Right lung (tissue), 10 donors: ENCODE measurements around the gene ALG10B. TPM values are rescaled to one million over a fixed set of nuclear protein-coding genes. Genes with fewer than 3 reads are reported as not detected.
"Not testable (repeated sequence)": the region's sequence is repeated elsewhere in the genome, so short reads cannot be mapped to it uniquely, and the experiment has no call there.

Source experiments
- DNase-seq, 2 donors: peaks; one replicate each; pipeline ENCODE4 v3.0.0-alpha.2; 2013
- long read RNA-seq, 8 donors: transcript quantifications; one replicate each; lab custom pipeline, GENCODE V29; 2026
- polyA plus RNA-seq, 5 donors: library from polyadenylated mRNA; unstranded; fragments of 120-200 nt; gene quantifications; one replicate each; pipeline versions ENCODE4 v1.2.1 to v1.2.3, GENCODE V29; 2013; ENCODE audit warnings: inconsistent platforms in 1 of 5, low replicate concordance in 1 of 5; ENCODE audit not compliant: insufficient read length in 5 of 5, insufficient read depth in 1 of 5

ALG10B gene
- polyA plus RNA-seq, result 10 to 100 TPM in 4 of 5 donors, 1 to 10 TPM in 1; 8.2 to 16.7 (median 12.4) TPM
- long read RNA-seq, donor 1, full-length matches to known transcripts, result 4 of 4 reads
- long read RNA-seq, donor 1, partial matches to known transcripts, result 0 of 4 reads
- long read RNA-seq, donor 1, other reads (novel, unspliced or antisense), result 0 of 4 reads
- long read RNA-seq, donor 2, full-length matches to known transcripts, result 1 of 1 reads
- long read RNA-seq, donor 2, partial matches to known transcripts, result 0 of 1 reads
- long read RNA-seq, donor 2, other reads (novel, unspliced or antisense), result 0 of 1 reads
- long read RNA-seq, donor 3, full-length matches to known transcripts, result 2 of 2 reads
- long read RNA-seq, donor 3, partial matches to known transcripts, result 0 of 2 reads
- long read RNA-seq, donor 3, other reads (novel, unspliced or antisense), result 0 of 2 reads
- long read RNA-seq, donor 4, result 0 reads
- long read RNA-seq, donor 5, full-length matches to known transcripts, result 3 of 3 reads
- long read RNA-seq, donor 5, partial matches to known transcripts, result 0 of 3 reads
- long read RNA-seq, donor 5, other reads (novel, unspliced or antisense), result 0 of 3 reads
- long read RNA-seq, donor 6, full-length matches to known transcripts, result 1 of 1 reads
- long read RNA-seq, donor 6, partial matches to known transcripts, result 0 of 1 reads
- long read RNA-seq, donor 6, other reads (novel, unspliced or antisense), result 0 of 1 reads
- long read RNA-seq, donor 7, full-length matches to known transcripts, result 1 of 1 reads
- long read RNA-seq, donor 7, partial matches to known transcripts, result 0 of 1 reads
- long read RNA-seq, donor 7, other reads (novel, unspliced or antisense), result 0 of 1 reads
- long read RNA-seq, donor 8, result 0 reads

- peak; percentile 93 to 97 for DNase-seq
These were observed at the start of gene ALG10B for GRCh38 chr12:38316391-38317129. Gene ALG10B (plus strand): TSS chr12:38316774. CDS start chr12:38316894, 120 bp downstream.

- DNase-seq, result no peak
These were observed 48.0 kb upstream of the ALG10B start for GRCh38 chr12:38268612-38269011.

- no peak for DNase-seq
These were observed 46.7 kb upstream of the ALG10B start for GRCh38 chr12:38269897-38270296.

GRCh38 chr12:38279756-38280155 lies 36.8 kb upstream of the ALG10B start:
- DNase-seq, result no peak

GRCh38 chr12:38282886-38283285 lies 33.7 kb upstream of the ALG10B start:
- DNase-seq, result no peak

GRCh38 chr12:38289396-38289795 lies 27.2 kb upstream of the ALG10B start:
- no peak for DNase-seq

- no peak for DNase-seq
These were observed 25.4 kb upstream of the ALG10B start for GRCh38 chr12:38291160-38291559.

- DNase-seq, result not testable (repeated sequence)
These were observed 13.6 kb upstream of the ALG10B start for GRCh38 chr12:38302972-38303371.

GRCh38 chr12:38321966-38322365 lies 5.4 kb downstream of the ALG10B start:
- DNase-seq, result not testable (repeated sequence)

GRCh38 chr12:38324912-38325311 lies 8.3 kb downstream of the ALG10B start:
- no peak for DNase-seq

GRCh38 chr12:38327356-38327755 lies 10.8 kb downstream of the ALG10B start:
- no peak for DNase-seq

GRCh38 chr12:38328306-38328895 lies 11.8 kb downstream of the ALG10B start:
- no peak for DNase-seq

GRCh38 chr12:38330414-38330813 lies 13.8 kb downstream of the ALG10B start:
- DNase-seq, result not testable (repeated sequence)

- no peak for DNase-seq
These were observed 16.2 kb downstream of the ALG10B start for GRCh38 chr12:38332814-38333213.

- DNase-seq, result no peak
These were observed 25.9 kb downstream of the ALG10B start for GRCh38 chr12:38342444-38342843.

GRCh38 chr12:38343256-38343655 lies 26.7 kb downstream of the ALG10B start:
- not testable (repeated sequence) for DNase-seq

GRCh38 chr12:38343916-38344315 lies 27.3 kb downstream of the ALG10B start:
- DNase-seq, result not testable (repeated sequence)

GRCh38 chr12:38350342-38351174 lies 34.0 kb downstream of the ALG10B start:
- DNase-seq, result no peak

GRCh38 chr12:38351175-38351508 lies 34.6 kb downstream of the ALG10B start:
- DNase-seq, result not testable (repeated sequence)

GRCh38 chr12:38367506-38367905 lies 50.9 kb downstream of the ALG10B start:
- DNase-seq, result no peak

GRCh38 chr12:38370311-38370710 lies 53.7 kb downstream of the ALG10B start:
- no peak for DNase-seq
